Pancreas (tissue), 10 donors: ENCODE data around the gene C11orf97. TPM values are rescaled to one million over a fixed set of nuclear protein-coding genes. Genes with fewer than 3 reads are reported as not detected.

Experiments
- ATAC-seq, 4 donors: fragments of 200-7000 bp; cut with Tn5 transposase; one replicate each; pipeline versions ENCODE4 v1.8.0 to v1.9.1; 2020; ENCODE audit warnings: mild to moderate bottlenecking in 4 of 4, moderate library complexity in 4 of 4
- DNase-seq, 6 donors: peaks; one replicate each; pipeline ENCODE4 v3.0.0-alpha.2; 2020
- FAIRE-seq: peaks from 2 replicates; lab custom pipeline; 2012; peaks lifted over from hg19 to GRCh38; lab: Jason Lieb, UNC
- H3K27ac ChIP-seq, 4 donors: fragments of 200-600 bp; sonication (generic); 1 replicate in 3 of 4; 2 replicates in 1 of 4; pipeline versions ENCODE4 v1.5.0 to v1.8.0; 2020
- H3K27me3 ChIP-seq, 4 donors: fragments of 200-600 bp; one replicate each; pipeline ENCODE4 v1.8.0; 2021
- H3K36me3 ChIP-seq, 3 donors: fragments of 200-600 bp; sonication (generic) in 1 of 3; one replicate each; pipeline versions ENCODE4 v1.5.0 to v1.8.0; 2020 to 2021
- H3K4me1 ChIP-seq, 3 donors: fragments of 200-600 bp; one replicate each; pipeline ENCODE4 v1.8.0; 2021
- H3K4me3 ChIP-seq, 4 donors: fragments of 200-600 bp; sonication (generic) in 2 of 4; one replicate each; pipeline versions ENCODE4 v1.5.0 to v1.8.0; 2020 to 2021
- H3K9me3 ChIP-seq, 4 donors: fragments of 200-600 bp; one replicate each; pipeline ENCODE4 v1.8.0; 2021
- CTCF ChIP-seq, 4 donors: fragments of 200-600 bp; sonication (generic) in 3 of 4; IDR thresholded peaks; one replicate each; pipeline versions ENCODE4 v1.5.0 to v1.8.0; 2021; ENCODE audit warnings: antibody characterized with exemption in 4 of 4
- WGBS, 2 donors: extraction: QIAGEN DNeasy Blood & Tissue Kit; methylation state at CpG; one replicate each; pipeline ENCODE4 v1.1.7; 2013; 5-methylcytosine and 5-hydroxymethylcytosine counted together
- intact Hi-C, 3 donors: fragments of 100-400 bp; cut with DNase I; formaldehyde crosslinking; loops; one replicate each; pipeline versions ENCODE4 v1.11.1 to v1.14.2; 2022
- polyA plus RNA-seq, 2 donors: library from polyadenylated mRNA; stranded (reverse); fragments of 200-250 nt; gene quantifications; one replicate each; pipeline ENCODE4 v1.2.3, GENCODE V29; 2013
- total RNA-seq, 6 donors: library from RNA; stranded (reverse); fragmentation: NEBNext Ultra II Directional in 4 of 6; extraction: Animal tissue kit (Norgen Biotek cat#: 25700) in 4 of 6; gene quantifications; one replicate each; pipeline versions ENCODE4 v1.2.1 to v1.2.4, GENCODE V29; 2021 to 2023
- donor health status: healthy with polysubstance abuse.
- donor health status: DM: no; HTN: no; CAD: no; lungs with moderate emphysema.
- donor health status: DM: no; HTN: no; CAD: no.
- donor health status: control.
- donor health status: control.
- donor health status: Bipolar disorder and iron deficiency.
- donor health status: DM: yes; HTN: yes; CAD: no.
- donor health status: DM: no; HTN: no; CAD: no.
- donor health status: DM: no; HTN: no; CAD: no.
- donor health status: DM: yes; HTN: yes; CAD: no.

The C11orf97 gene
- total and polyA plus RNA-seq, 8 donors = not detected

- no peak for FAIRE-seq
- H3K27me3 ChIP-seq = no peaks in the 10 kb centered on the region
- WGBS, 2 donors = 42 to 59% methylated on average over 3 of the region's 3 CpGs
- H3K4me1 ChIP-seq = peaks cover 0 to 7% (median 0%) of the 10 kb centered on the region in 3 donors
- intact Hi-C loops = no loop called here
- H3K9me3 ChIP-seq = no peaks in the 10 kb centered on the region
- H3K27ac ChIP-seq = peak overlapping the region in 2 of 4 donors; percentile 8 to 15
- ATAC-seq = peak in 3 of 4 donors; percentile 30 to 70 (median 62)
- H3K36me3 ChIP-seq = no peaks in the 10 kb centered on the region
- no peak for TF ChIP-seq CTCF (IDR thresholded peaks at IDR 0.05)
- no peak overlapping the region for H3K4me3 ChIP-seq
- no peak for DNase-seq
Measured at GRCh38 chr11:94537031-94537600, 24.9 kb downstream of the C11orf97 start.

GRCh38 chr11:94539420-94539819, 27.2 kb downstream of the C11orf97 start:
- peaks cover 0 to 13% (median 6%) of the 10 kb centered on the region in 3 donors for H3K4me1 ChIP-seq
- no peak overlapping the region for H3K27ac ChIP-seq
- WGBS, 2 donors = 6 to 29% methylated on average over 1 of the region's 1 CpG
- FAIRE-seq = no peak
- H3K9me3 ChIP-seq = no peaks in the 10 kb centered on the region
- no peak overlapping the region for H3K4me3 ChIP-seq
- H3K27me3 ChIP-seq = no peaks in the 10 kb centered on the region
- TF ChIP-seq CTCF (IDR thresholded peaks at IDR 0.05) = no peak
- no peaks in the 10 kb centered on the region for H3K36me3 ChIP-seq
- no peak for ATAC-seq
- intact Hi-C loops = no loop called here
- no peak for DNase-seq

- Histone ChIP-seq H3K9me3 (no peaks in the 10 kb centered on the region), H3K27me3 (no peaks in the 10 kb centered on the region), H3K27ac (peak within 1 kb of the TSS; percentile 95 to 98 (median 98)), H3K4me3 (peak within 1 kb of the TSS; percentile 56 to 80 (median 77)), H3K36me3 (no peaks in the 10 kb centered on the region), H3K4me1 (peaks cover 6 to 25% (median 23%) of the 10 kb centered on the region in 3 donors)
- ATAC-seq = peak; percentile 86 to 94 (median 92)
- no peak for TF ChIP-seq CTCF (IDR thresholded peaks at IDR 0.05)
- intact Hi-C loops = no loop called here
- no peak for FAIRE-seq
- peak; percentile 93 to 97 (median 95) for DNase-seq
- 0% methylated on average over 93 to 109 of the region's 109 CpGs for WGBS, 2 donors
Measured at GRCh38 chr11:94543695-94544645, 31.7 kb downstream of the C11orf97 start, which contains the start of gene FUT4. TSS of gene FUT4 (plus strand) at chr11:94543921. CDS start at chr11:94544134, 213 bp downstream.

GRCh38 chr11:94544646-94545263, 32.5 kb downstream of the C11orf97 start:
- Histone ChIP-seq H3K27ac (peak overlapping the region; percentile 95 to 98 (median 98)), H3K9me3 (no peaks in the 10 kb centered on the region), H3K4me1 (peaks cover 6 to 33% (median 23%) of the 10 kb centered on the region in 3 donors), H3K36me3 (no peaks in the 10 kb centered on the region), H3K4me3 (peak overlapping the region; percentile 56 to 80 (median 77)), H3K27me3 (no peaks in the 10 kb centered on the region)
- ATAC-seq (peak; percentile 13 to 18 (median 15)), FAIRE-seq (no peak), DNase-seq (peak; percentile 14 to 84 (median 58))
- WGBS, 2 donors = 2% methylated on average over 50 to 59 of the region's 59 CpGs
- TF ChIP-seq CTCF (IDR thresholded peaks at IDR 0.05) = no peak
- intact Hi-C loops = no loop called here
